GM18499 (cell line): ENCODE measurements around the gene TMA7.

Experiments used
- ATAC-seq: cut with Tn5 transposase; IDR thresholded peaks from one replicate; pipeline ENCODE4 v1.9.1; 2021; ENCODE audit warnings: moderate number of reproducible peaks; ENCODE audit not compliant: insufficient read depth, unreplicated experiment

Gene TMA7

GRCh38 chr3:48486952-48487351 is 46.9 kb downstream of the TMA7 start:
- ATAC-seq: no peak

DNA sequence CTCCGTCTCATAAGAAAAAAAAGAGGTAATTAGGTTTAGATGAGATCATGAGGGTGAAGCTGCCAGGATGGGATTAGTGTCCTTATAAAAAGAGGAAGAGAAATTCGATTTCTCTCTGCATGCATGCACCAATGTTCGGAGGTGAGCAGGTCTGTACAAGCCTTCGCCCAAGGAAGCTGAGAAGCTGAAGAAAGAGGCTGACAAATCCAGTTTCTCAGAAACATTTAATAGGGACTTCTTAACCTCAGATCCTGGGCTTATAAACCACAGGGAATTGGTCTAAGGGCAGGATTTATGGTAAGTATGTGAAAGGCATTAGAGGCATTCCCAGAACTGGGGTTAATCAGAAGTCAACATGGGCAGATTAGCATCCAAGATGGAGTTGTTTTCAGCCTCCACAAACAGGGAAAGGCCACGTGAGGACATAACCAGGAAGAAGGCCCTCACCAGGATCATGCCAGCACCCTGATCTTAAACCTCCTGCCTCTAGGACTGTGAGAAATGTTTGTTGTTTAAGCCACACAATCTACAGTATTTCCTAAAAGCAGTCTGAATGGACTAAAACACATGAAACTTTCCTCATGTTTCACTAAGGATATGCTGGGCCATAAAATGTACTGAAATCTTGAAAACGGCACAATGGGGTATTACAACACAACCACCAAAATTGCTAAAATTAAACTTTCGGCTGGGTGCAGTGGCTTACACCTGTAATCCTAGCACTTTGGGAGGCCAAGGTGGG is 52.6 kb downstream of the TMA7 start:
- no peak for ATAC-seq

GRCh38 chr3:48493203-48493501 is 53.1 kb downstream of the TMA7 start:
- no peak for ATAC-seq
